Activated naive CD8-positive, alpha-beta T cell (primary cell): ENCODE measurements around the gene CELF4.

ENCODE experiments used
- H3K27ac Mint-ChIP-seq: one replicate; pipeline ENCODE4 v1.8.0; 2021; ENCODE audit warnings: mixed read lengths
- H3K27me3 Mint-ChIP-seq: one replicate; pipeline ENCODE4 v1.8.0; 2021; ENCODE audit warnings: mixed read lengths
- H3K36me3 Mint-ChIP-seq: one replicate; pipeline ENCODE4 v1.8.0; 2021; ENCODE audit warnings: mixed read lengths
- H3K4me1 Mint-ChIP-seq: one replicate; pipeline ENCODE4 v1.8.0; 2021; ENCODE audit warnings: low read depth, mixed read lengths
- H3K4me3 Mint-ChIP-seq: one replicate; pipeline ENCODE4 v1.8.0; 2021; ENCODE audit warnings: mild to moderate bottlenecking, mixed read lengths
- H3K9me3 Mint-ChIP-seq: one replicate; pipeline ENCODE4 v1.8.0; 2021; ENCODE audit warnings: low read depth, mixed read lengths

The CELF4 gene

DNA sequence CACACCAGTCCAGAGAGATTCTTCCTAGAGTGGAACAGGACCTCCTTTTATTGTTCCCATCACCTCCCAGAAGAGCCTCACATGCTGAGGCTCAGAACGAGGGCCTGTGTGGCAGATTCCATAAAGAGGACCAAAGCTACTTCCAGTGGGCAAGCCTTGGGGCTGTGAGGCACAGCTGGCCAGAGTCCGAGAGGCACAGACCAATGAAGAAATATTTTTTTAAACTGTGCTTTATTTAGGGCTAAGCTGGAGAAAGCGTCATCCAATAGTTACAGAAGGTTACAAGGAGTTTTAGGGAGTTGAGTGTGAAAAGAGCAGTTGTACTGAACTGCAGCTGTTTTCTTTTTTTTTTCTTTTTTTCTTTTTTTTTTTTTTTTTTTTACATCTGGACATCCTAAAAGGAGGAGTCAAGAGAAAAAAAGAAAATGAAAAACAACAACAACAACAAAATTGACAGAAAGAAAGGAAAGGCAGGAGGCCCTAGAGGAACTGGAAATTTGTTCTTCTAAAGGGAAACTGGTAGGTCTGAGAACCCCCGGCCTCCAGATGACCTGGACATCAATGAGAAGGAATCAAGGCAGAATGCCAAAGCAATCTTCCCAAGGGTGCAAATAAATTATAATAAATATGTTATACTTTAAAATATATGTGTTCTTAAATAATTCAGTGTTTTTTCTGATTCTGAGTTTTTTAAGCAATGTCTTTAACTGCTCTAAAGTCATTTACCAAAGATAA, 322.6 kb downstream of the CELF4 start:
- peaks cover 3% of the 10 kb centered on the region for H3K4me1 Mint-ChIP-seq
- no peak overlapping the region for H3K4me3 Mint-ChIP-seq
- no peaks in the 10 kb centered on the region for H3K9me3 Mint-ChIP-seq
- no peaks in the 10 kb centered on the region for H3K36me3 Mint-ChIP-seq
- H3K27me3 Mint-ChIP-seq, result peaks cover 16% of the 10 kb centered on the region
- no peak overlapping the region for H3K27ac Mint-ChIP-seq

DNA sequence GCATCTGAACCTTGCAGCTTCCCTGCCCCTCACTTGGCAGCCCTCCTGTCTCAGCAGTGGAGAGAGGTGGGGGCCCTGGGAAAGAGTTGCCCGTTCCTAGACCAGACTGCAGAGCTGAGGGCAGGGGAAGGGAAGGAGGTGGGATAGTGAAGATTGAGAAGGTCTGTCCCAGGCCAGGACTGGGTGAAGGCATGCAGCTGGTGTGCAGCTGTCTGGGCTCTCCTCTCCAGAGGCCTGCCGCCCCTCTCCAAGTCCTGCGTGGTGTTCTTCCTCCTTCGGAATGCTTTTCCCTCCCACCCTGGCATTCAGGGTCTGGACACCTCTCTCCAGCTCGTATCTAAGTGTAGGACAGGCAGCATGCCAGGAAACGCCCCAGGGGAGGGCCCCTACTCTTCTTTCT, 323.5 kb downstream of the CELF4 start:
- no peaks in the 10 kb centered on the region for H3K9me3 Mint-ChIP-seq

DNA sequence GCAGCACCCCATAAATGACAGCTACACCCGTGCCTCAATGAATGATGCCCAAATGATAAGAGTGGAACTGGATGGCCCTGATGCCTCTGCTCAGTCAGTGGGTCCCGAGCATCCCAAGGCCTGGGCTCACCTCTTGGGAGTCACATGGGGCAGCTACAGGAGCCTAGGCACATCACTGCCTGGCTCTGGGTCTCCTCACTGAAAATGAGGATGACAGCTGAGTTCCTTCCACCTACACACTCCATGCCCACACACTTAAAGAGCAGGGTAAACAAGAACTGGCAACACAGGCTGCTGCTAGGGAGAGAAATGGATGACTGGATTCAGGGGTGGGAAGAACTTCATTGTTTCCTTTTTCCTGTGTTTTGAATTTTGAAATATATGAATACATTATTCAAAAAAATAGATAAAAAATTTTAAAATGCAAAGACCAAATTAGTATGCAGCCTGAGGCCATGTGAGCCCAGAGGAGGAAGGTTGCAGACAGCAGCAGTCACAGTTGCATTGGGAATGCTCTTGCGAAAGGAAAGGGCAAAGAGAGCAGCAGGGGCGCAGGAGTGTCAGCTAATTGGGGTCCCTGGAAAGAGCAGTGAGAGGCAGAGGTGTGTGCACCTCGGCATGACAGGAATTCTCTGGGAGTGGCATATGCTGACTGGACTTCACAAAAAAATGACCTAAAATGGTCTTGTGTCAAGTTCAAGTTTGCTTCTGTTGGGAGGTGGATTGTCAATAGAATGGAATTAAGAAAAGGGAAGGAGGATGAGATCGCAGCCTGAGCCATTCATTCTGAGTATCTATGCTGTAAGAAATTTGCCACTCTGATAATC, 327.1 kb downstream of the CELF4 start:
- Mint-ChIP-seq H3K27ac (no peak overlapping the region), H3K27me3 (peaks cover 2% of the 10 kb centered on the region), H3K9me3 (no peaks in the 10 kb centered on the region), H3K4me3 (no peak overlapping the region), H3K4me1 (no peaks in the 10 kb centered on the region), H3K36me3 (no peaks in the 10 kb centered on the region)

More for the DNA sequence above, 323.5 kb downstream of the CELF4 start:
- H3K4me3 Mint-ChIP-seq, result no peak overlapping the region
- H3K27me3 Mint-ChIP-seq, result peaks cover 16% of the 10 kb centered on the region
- H3K36me3 Mint-ChIP-seq, result no peaks in the 10 kb centered on the region
- peaks cover 3% of the 10 kb centered on the region for H3K4me1 Mint-ChIP-seq
- no peak overlapping the region for H3K27ac Mint-ChIP-seq

DNA sequence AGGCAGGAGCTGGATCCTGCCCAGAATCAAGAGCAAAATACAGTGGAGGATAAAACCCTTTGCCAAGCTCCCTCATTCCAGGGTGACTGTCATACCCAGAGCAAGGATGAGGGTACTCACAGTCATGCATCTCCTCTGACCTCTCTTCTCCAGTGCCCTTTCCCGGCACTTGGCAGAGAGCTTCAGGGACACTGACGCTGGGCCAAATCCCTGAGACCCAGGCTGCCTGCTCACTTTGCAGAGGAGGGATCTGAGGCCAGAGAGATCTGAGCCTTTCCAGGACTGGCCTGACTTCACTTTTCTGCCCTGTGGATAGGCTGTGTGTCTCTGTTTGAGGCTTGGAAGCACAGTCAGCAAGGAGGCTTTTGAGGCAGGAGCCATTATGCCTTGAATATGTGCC, 330.0 kb downstream of the CELF4 start:
- no peaks in the 10 kb centered on the region for H3K36me3 Mint-ChIP-seq
- no peaks in the 10 kb centered on the region for H3K4me1 Mint-ChIP-seq
- H3K27ac Mint-ChIP-seq, result no peak overlapping the region
- no peaks in the 10 kb centered on the region for H3K9me3 Mint-ChIP-seq
- H3K27me3 Mint-ChIP-seq, result no peaks in the 10 kb centered on the region
- H3K4me3 Mint-ChIP-seq, result no peak overlapping the region

DNA sequence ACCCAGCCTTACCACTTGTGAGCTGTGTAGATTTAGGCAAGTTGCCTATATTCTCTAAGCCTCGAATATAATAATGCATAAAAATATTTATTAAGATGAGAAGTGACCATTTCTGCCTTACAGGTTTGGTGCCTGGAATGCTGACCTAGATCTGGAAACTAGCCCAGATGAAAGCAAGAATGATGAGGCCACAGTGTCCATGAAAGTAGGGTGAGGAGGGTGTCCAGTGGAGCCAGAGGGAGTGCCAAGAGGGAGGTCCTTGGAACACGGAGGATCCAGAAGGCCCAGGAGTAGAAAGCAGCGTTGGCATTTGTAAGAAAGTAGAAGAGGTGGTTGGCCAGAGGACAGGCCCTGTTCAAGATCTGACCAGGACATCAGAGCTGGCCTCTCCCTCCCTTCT, 334.3 kb downstream of the CELF4 start:
- no peak overlapping the region for H3K4me3 Mint-ChIP-seq
- no peaks in the 10 kb centered on the region for H3K9me3 Mint-ChIP-seq
- H3K27ac Mint-ChIP-seq, result no peak overlapping the region
- no peaks in the 10 kb centered on the region for H3K4me1 Mint-ChIP-seq
- H3K27me3 Mint-ChIP-seq, result no peaks in the 10 kb centered on the region
- peaks cover 10% of the 10 kb centered on the region for H3K36me3 Mint-ChIP-seq

DNA sequence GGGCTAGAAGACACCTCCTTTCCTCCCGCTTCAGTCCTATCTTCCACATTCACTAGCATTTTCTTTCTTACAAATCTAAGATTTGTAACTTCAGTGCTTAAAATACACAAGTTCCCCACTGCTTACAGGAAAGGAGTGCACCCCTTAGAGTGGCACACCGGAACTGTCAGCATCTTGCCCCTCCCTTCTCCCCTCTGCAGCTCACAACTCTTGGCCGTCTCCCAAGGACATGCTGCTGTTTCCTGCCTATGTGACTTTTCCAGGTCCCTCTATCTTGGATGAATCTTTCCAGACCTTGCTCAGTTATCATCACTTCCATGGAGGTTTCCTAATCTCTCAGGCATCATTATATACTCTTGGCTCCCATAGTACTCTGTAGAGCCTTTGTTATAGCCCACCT, 334.8 kb downstream of the CELF4 start:
- H3K27me3 Mint-ChIP-seq, result no peaks in the 10 kb centered on the region
- H3K9me3 Mint-ChIP-seq, result no peaks in the 10 kb centered on the region
- no peak overlapping the region for H3K4me3 Mint-ChIP-seq
- no peaks in the 10 kb centered on the region for H3K4me1 Mint-ChIP-seq
- peaks cover 11% of the 10 kb centered on the region for H3K36me3 Mint-ChIP-seq
- H3K27ac Mint-ChIP-seq, result no peak overlapping the region

DNA sequence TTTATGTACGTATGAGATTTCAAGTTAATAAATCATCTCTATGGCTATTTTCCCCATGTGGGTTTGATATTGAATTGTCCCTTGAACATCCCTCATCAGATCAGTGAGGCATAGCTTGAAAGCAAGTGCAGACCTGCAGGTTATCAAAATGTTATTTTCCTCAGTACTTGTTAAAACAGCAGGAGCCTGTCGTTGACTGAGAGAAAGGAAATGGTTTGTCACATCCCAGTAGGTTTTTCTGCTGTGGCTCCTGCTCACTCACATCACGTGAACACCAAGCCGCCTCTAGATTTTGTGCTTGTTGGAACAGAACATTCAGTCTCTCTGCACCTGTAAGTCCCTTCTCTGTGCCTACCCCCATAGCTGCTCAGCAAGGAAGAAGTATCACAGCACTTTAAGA, 340.3 kb downstream of the CELF4 start:
- no peak overlapping the region for H3K4me3 Mint-ChIP-seq
- H3K27ac Mint-ChIP-seq, result no peak overlapping the region
- H3K27me3 Mint-ChIP-seq, result no peaks in the 10 kb centered on the region
- no peaks in the 10 kb centered on the region for H3K4me1 Mint-ChIP-seq
- peaks cover 29% of the 10 kb centered on the region for H3K36me3 Mint-ChIP-seq
- no peaks in the 10 kb centered on the region for H3K9me3 Mint-ChIP-seq

DNA sequence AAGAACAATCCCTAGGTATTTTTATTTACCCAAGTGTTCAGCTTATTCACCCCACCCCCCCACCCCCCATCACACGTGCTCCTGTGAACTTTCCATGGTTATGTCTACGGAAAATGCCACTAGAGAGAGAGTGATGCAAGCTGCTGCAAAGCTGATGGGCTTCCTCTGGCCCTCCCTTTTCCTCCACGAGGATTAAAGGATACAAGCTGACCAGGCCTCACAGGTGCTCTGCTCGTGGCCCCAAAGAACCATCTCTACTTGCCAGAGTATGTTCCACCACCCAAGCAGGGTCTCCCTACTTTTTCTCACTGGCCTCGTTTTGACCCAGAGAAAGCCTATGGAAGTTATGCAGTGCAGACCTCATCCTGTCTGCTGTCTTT, 342.6 kb downstream of the CELF4 start:
- Mint-ChIP-seq H3K9me3 (no peaks in the 10 kb centered on the region), H3K36me3 (peaks cover 31% of the 10 kb centered on the region), H3K27ac (no peak overlapping the region), H3K4me1 (no peaks in the 10 kb centered on the region), H3K27me3 (no peaks in the 10 kb centered on the region), H3K4me3 (no peak overlapping the region)

DNA sequence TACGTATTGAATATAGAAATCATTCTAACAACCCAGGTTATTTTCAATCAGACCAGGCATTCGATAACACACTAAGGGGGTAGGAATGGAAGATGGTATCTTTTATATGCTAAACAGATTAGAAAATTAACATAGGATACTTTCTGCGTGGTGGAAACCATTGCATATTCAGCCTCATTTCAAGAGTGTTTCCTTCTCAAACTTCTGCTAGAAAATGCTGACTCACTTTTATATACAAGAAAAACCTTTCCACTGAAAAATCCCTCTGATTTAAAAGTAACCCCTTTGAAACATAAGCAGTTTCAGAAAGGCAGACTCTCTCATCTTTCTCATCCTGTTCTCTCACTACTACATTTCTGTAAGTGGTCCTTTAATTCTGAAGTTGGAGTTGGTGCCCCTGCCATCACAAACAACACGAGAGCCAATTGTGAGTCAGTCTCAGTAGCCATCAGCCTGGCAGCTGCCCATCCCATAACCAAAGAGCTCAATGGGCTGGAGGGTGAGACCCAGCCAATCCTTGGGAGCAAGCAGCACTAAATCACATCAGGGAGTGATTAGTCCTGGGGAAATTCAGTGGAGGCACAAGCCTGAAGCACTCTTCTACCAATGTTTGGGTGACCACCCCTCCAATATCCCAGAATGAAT, 343.1 kb downstream of the CELF4 start:
- H3K36me3 Mint-ChIP-seq, result peaks cover 27% of the 10 kb centered on the region
- H3K4me1 Mint-ChIP-seq, result no peaks in the 10 kb centered on the region
- H3K4me3 Mint-ChIP-seq, result no peak overlapping the region
- H3K27ac Mint-ChIP-seq, result no peak overlapping the region
- no peaks in the 10 kb centered on the region for H3K9me3 Mint-ChIP-seq
- H3K27me3 Mint-ChIP-seq, result no peaks in the 10 kb centered on the region

DNA sequence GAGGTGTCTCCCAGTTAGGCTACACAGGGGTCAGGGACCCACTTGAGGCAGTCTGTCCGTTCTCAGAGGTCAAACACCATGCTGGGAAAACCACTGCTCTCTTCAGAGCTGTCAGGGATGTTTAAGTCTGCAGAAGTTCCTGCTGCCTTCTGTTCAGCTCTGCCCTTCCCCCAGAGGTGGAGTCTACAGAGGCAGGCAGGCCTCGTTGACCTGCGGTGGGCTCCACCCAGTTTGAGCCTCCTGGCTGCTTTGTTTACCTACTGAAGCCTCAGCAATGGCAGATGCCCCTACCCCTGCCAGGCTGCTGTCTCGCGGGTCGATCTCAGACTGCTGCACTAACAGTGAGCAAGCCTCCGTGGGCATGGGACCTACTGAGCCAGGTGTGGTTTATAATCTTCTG, 346.3 kb downstream of the CELF4 start:
- peaks cover 22% of the 10 kb centered on the region for H3K36me3 Mint-ChIP-seq
- no peak overlapping the region for H3K27ac Mint-ChIP-seq
- H3K4me3 Mint-ChIP-seq, result no peak overlapping the region
- no peaks in the 10 kb centered on the region for H3K27me3 Mint-ChIP-seq
- H3K4me1 Mint-ChIP-seq, result no peaks in the 10 kb centered on the region
- H3K9me3 Mint-ChIP-seq, result peaks cover 8% of the 10 kb centered on the region

DNA sequence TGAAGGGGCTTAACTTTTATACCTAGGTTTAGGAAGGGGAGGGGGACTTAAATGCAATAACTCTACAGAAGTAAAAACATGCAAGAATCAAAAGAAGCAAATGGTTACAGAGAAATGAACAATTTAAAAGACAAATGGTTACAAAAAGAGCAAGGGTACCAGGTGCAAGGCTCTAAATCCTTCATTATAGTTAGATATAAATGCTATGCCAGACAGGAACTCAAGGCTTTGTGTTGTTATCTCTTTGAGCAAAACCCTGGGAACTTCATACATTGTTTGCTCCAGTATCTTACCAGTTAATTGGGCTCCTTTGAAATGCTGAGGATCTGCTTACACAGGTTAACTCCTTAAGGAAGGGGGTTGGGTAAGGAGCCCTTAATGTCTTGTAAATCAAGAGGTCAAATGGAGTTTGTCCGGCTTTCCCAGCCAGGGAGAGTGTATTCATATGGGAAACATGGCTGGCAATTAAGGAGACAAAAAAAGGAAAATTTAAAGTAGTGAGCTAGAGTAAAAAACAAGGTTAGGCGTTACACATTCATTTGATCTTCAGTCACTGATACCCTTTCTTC, 347.5 kb downstream of the CELF4 start:
- no peak overlapping the region for H3K4me3 Mint-ChIP-seq
- no peaks in the 10 kb centered on the region for H3K27me3 Mint-ChIP-seq
- H3K27ac Mint-ChIP-seq, result no peak overlapping the region
- no peaks in the 10 kb centered on the region for H3K4me1 Mint-ChIP-seq
- peaks cover 8% of the 10 kb centered on the region for H3K9me3 Mint-ChIP-seq
- peaks cover 28% of the 10 kb centered on the region for H3K36me3 Mint-ChIP-seq

DNA sequence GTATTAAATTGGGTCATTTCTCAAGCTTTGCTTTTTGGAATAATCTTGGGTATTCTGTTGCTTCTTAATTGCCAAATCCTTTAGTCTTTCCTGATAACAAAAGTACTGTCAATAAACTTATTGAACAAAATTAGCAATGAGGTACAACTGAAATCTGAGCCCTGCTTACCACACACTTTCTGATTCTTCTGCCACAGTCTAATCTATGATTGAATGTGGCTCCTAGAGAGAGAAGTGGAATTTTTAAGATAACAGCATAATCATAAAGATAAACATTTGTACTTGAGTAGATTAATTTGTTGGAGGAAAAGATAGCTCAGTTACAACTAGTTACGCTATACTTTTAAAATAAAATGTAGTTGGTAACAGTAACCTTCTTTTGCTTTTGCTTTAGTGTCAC, 354.8 kb downstream of the CELF4 start:
- Mint-ChIP-seq H3K36me3 (peaks cover 27% of the 10 kb centered on the region), H3K9me3 (peaks cover 7% of the 10 kb centered on the region), H3K4me1 (no peaks in the 10 kb centered on the region), H3K27ac (no peak overlapping the region), H3K4me3 (no peak overlapping the region), H3K27me3 (no peaks in the 10 kb centered on the region)

DNA sequence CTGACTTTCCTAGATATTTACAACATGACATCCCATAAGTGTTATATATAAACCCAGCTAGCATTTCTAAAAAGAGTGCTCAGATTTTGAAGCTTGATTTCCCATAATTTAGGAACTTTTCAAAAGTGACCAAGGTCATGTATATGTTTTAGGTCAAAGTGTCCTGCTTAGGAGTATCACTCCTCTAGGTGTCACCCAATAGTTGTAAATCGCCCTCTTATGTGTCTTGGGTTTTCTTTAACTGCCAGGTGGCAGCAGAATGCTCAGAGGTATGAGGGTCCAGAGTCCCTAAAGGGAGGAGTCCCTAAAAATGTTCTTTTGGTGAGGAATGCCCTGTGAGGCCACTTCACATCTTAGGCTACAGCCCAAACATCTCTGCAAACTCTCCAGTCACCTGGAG, 358.3 kb downstream of the CELF4 start:
- Mint-ChIP-seq H3K27ac (no peak overlapping the region), H3K36me3 (peaks cover 30% of the 10 kb centered on the region), H3K9me3 (peaks cover 11% of the 10 kb centered on the region), H3K27me3 (no peaks in the 10 kb centered on the region), H3K4me3 (no peak overlapping the region), H3K4me1 (no peaks in the 10 kb centered on the region)

DNA sequence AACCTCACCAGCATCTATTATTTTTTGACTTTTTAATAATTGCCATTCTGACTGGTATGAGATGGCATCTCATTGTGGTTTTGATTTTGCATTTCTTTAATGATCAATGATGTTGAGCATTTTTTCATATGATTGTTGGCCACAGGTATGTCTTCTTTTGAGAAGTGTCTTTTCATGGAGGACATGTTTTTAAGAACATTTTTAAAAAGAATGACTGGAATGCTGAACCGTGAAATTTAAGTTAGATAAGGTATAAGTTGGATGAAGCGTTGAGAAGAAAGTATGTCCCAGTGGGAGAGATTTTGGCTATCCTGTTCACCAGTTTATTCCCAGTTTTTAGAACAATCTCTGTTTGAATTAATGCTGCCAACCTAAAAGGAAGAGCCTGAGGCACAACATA, 365.9 kb downstream of the CELF4 start:
- Mint-ChIP-seq H3K27me3 (no peaks in the 10 kb centered on the region), H3K36me3 (peaks cover 34% of the 10 kb centered on the region), H3K27ac (no peak overlapping the region), H3K4me3 (no peak overlapping the region), H3K9me3 (peaks cover 8% of the 10 kb centered on the region), H3K4me1 (no peaks in the 10 kb centered on the region)
